H1 (cell line): ENCODE results near the gene SSNA1. TPM values are rescaled to one million over a fixed set of nuclear protein-coding genes. Genes with fewer than 3 reads are reported as not detected.

Source experiments
- ATF2 ChIP-seq: IDR thresholded peaks from 2 replicates; pipeline ENCODE4 v1.6.1; 2012; ENCODE audit warnings: low read length, inconsistent platforms
- EZH2 ChIP-seq: fragments of 200-600 bp; sonication (generic); IDR thresholded peaks from 2 replicates; pipeline ENCODE4 v1.7.1; 2012; ENCODE audit warnings: low read depth, mild to moderate bottlenecking, moderate library complexity, low read length, inconsistent platforms; ENCODE audit not compliant: severe bottlenecking
- MAFK ChIP-seq: IDR thresholded peaks from 2 replicates; pipeline ENCODE4 v1.6.1; 2012; ENCODE audit warnings: low read depth, mild to moderate bottlenecking, improper control_type of control experiment, low read length
- SP4 ChIP-seq: IDR thresholded peaks from 2 replicates; pipeline ENCODE4 v1.6.1; 2012; ENCODE audit warnings: low read length, inconsistent platforms
- polyA plus RNA-seq, 7 experiments: library from polyadenylated mRNA; depleted of rRNA in 3 of 7; stranded (reverse) in 5 of 7; unstranded in 2 of 7; fragments of >200 nt in 5 of 7; fragments of 200-250 nt in 2 of 7; gene quantifications; 1 replicate in 5 of 7; 2 replicates in 1 of 7; 4 replicates in 1 of 7; pipeline versions ENCODE4 v1.2.1 to v1.2.3, GENCODE V29; 2011 to 2013; ENCODE audit warnings: missing spikeins in 2 of 7, mixed read lengths in 2 of 7
- total RNA-seq: library from RNA; stranded (reverse); fragmentation: NEBNext Ultra II Directional; extraction: Animal tissue kit (Norgen Biotek cat#: 25700); gene quantifications from 2 replicates; pipeline ENCODE4 v1.2.1, GENCODE V29; 2021

SSNA1 gene
- total and polyA plus RNA-seq, 2 of the 8 experiments (the other 6 are each of a cell fraction or from before 2014, with no cell fraction given), result 87.3 to 157 TPM

DNA sequence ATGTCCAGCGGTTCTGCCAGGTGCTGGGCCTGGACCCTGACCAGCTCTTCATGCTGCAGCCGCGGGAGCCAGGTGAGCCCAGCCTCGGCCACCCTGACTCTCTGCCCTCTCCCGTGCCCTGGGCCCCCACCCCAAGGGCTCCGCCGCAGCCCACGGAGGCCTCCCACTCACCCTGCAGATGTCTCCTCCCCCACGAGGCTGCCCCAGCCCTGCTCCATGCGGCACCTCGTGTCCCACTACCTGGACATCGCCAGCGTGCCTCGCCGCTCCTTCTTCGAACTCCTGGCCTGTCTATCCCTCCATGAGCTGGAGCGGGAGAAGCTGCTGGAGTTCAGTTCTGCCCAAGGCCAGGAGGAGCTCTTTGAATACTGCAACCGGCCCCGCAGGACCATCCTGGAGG is 26.1 kb downstream of the SSNA1 start (continued):
- TF ChIP-seq MAFK (no peak), ATF2 (no peak), EZH2 (no peak), SP4 (no peak)
